Karpas-422 (cell line): ENCODE measurements around the gene CYSRT1. TPM values are rescaled to one million over a fixed set of nuclear protein-coding genes. Genes with fewer than 3 reads are reported as not detected.
A peak's percentile ranks its signal among the peaks of the same experiment; 100 is the strongest.

ENCODE experiments used
- DNase-seq: peaks from one replicate; pipeline ENCODE4 v3.0.0-alpha.2; 2015
- H2AFZ ChIP-seq: fragments of 200-600 bp; sonication (generic); 2 replicates; pipeline ENCODE4 v1.6.1; 2014; ENCODE audit warnings: antibody characterized with exemption, low read length, mixed read lengths
- H3K27ac ChIP-seq: fragments of 200-600 bp; sonication (generic); 2 replicates; pipeline ENCODE4 v1.5.1; 2014; ENCODE audit warnings: mild to moderate bottlenecking, low read length, moderate library complexity
- H3K27me3 ChIP-seq: fragments of 200-600 bp; sonication (generic); 2 replicates; pipeline ENCODE4 v1.6.1; 2014; ENCODE audit warnings: low read length, mixed read lengths
- H3K36me3 ChIP-seq: fragments of 200-600 bp; sonication (generic); 2 replicates; pipeline ENCODE4 v1.6.1; 2014; ENCODE audit warnings: low read length, mixed read lengths; ENCODE audit not compliant: insufficient read depth
- H3K4me1 ChIP-seq: fragments of 200-600 bp; sonication (generic); 2 replicates; pipeline ENCODE4 v1.6.1; 2014; ENCODE audit warnings: mild to moderate bottlenecking, low read length, mixed read lengths
- H3K4me2 ChIP-seq: fragments of 200-600 bp; sonication (generic); 2 replicates; pipeline ENCODE4 v1.6.1; 2014; ENCODE audit warnings: low read length, low read depth, mild to moderate bottlenecking; ENCODE audit not compliant: poor library complexity, severe bottlenecking
- H3K4me3 ChIP-seq: fragments of 200-600 bp; sonication (generic); 2 replicates; pipeline ENCODE4 v1.5.1; 2014; ENCODE audit warnings: mild to moderate bottlenecking, antibody characterized with exemption, low read length, mixed read lengths
- H3K79me2 ChIP-seq: fragments of 200-600 bp; sonication (generic); 2 replicates; pipeline ENCODE4 v1.6.1; 2014; ENCODE audit warnings: mild to moderate bottlenecking, low read length, mixed read lengths
- H3K9ac ChIP-seq: fragments of 200-600 bp; sonication (generic); 2 replicates; pipeline ENCODE4 v1.6.0; 2014; ENCODE audit warnings: low read length
- H3K9me2 ChIP-seq: fragments of 200-600 bp; sonication (generic), shearing (Covaris generic); replicated peaks from 2 replicates; pipeline ENCODE4 v1.6.0; 2014; ENCODE audit warnings: mild to moderate bottlenecking, low read length, moderate library complexity; ENCODE audit not compliant: insufficient read depth
- H3K9me3 ChIP-seq: fragments of 300-700, 200-600 bp; sonication (generic); 2 replicates; pipeline ENCODE4 v1.6.1; 2014; ENCODE audit warnings: low read length, mixed read lengths
- H4K20me1 ChIP-seq: fragments of 200-600 bp; sonication (generic); 2 replicates; pipeline ENCODE4 v1.6.1; 2014; ENCODE audit warnings: mild to moderate bottlenecking, antibody characterized with exemption, low read length, low read depth; ENCODE audit not compliant: insufficient read depth
- total RNA-seq: library from RNA; depleted of rRNA; stranded (reverse); fragments of >200 nt; shearing (Covaris generic); gene quantifications from 2 replicates; pipeline ENCODE4 v1.2.3, GENCODE V29; 2014; ENCODE audit warnings: low replicate concordance

The CYSRT1 gene
- total RNA-seq, 1 experiment from 2014 or later = 0.75 TPM

- peaks cover 19% of the 10 kb centered on the region for H3K4me1 ChIP-seq
- peaks cover 18% of the 10 kb centered on the region; the same call in 1 of the 2 replicates for H4K20me1 ChIP-seq
- no peak within 1 kb of the TSS for H2AFZ ChIP-seq
- no peaks in the 10 kb centered on the region for H3K9me2 ChIP-seq
- H3K9me3 ChIP-seq = no peaks in the 10 kb centered on the region
- no peak within 1 kb of the TSS for H3K4me3 ChIP-seq
- no peak for DNase-seq
- no peak within 1 kb of the TSS for H3K27ac ChIP-seq
- H3K4me2 ChIP-seq = no peak within 1 kb of the TSS
- H3K27me3 ChIP-seq = no peaks in the 10 kb centered on the region
- H3K9ac ChIP-seq = no peak within 1 kb of the TSS
- H3K36me3 ChIP-seq = no peaks in the 10 kb centered on the region
- H3K79me2 ChIP-seq = no peaks in the 10 kb centered on the region
Measured at GRCh38 chr9:137230705-137231371, 5.9 kb downstream of the CYSRT1 start, which contains the start of gene SLC34A3. SLC34A3 (plus strand) TSS chr9:137230901; CDS start chr9:137231703, 802 bp downstream.

- Histone ChIP-seq H3K4me2 (no peak overlapping the region), H3K36me3 (no peaks in the 10 kb centered on the region), H3K9ac (no peak overlapping the region), H2AFZ (no peak overlapping the region), H3K9me2 (no peaks in the 10 kb centered on the region), H3K79me2 (no peaks in the 10 kb centered on the region), H3K4me1 (peaks cover 25% of the 10 kb centered on the region), H3K27ac (no peak overlapping the region), H3K27me3 (no peaks in the 10 kb centered on the region), H4K20me1 (peaks cover 20% of the 10 kb centered on the region; the same call in 1 of the 2 replicates), H3K4me3 (no peak overlapping the region), H3K9me3 (no peaks in the 10 kb centered on the region)
- DNase-seq = no peak
Measured at GRCh38 chr9:137231372-137232039, 6.5 kb downstream of the CYSRT1 start.

GRCh38 chr9:137232101-137232500, 7.1 kb downstream of the CYSRT1 start:
- Histone ChIP-seq H3K27me3 (no peaks in the 10 kb centered on the region), H3K4me2 (no peak overlapping the region), H3K4me3 (no peak overlapping the region), H3K36me3 (no peaks in the 10 kb centered on the region), H3K9me3 (no peaks in the 10 kb centered on the region), H3K27ac (no peak overlapping the region), H3K4me1 (peaks cover 31% of the 10 kb centered on the region), H3K9ac (no peak overlapping the region), H3K79me2 (no peaks in the 10 kb centered on the region), H4K20me1 (peaks cover 20% of the 10 kb centered on the region; the same call in 1 of the 2 replicates), H3K9me2 (no peaks in the 10 kb centered on the region), H2AFZ (no peak overlapping the region)
- no peak for DNase-seq

- H3K4me1 ChIP-seq = peaks cover 35% of the 10 kb centered on the region
- H3K4me2 ChIP-seq = no peak overlapping the region
- no peak overlapping the region for H3K27ac ChIP-seq
- no peak for DNase-seq
- H3K79me2 ChIP-seq = no peaks in the 10 kb centered on the region
- peaks cover 22% of the 10 kb centered on the region; the same call in 1 of the 2 replicates for H4K20me1 ChIP-seq
- no peak overlapping the region for H3K9ac ChIP-seq
- no peaks in the 10 kb centered on the region for H3K27me3 ChIP-seq
- H3K9me2 ChIP-seq = no peaks in the 10 kb centered on the region
- H3K9me3 ChIP-seq = no peaks in the 10 kb centered on the region
- no peak overlapping the region for H2AFZ ChIP-seq
- H3K4me3 ChIP-seq = no peak overlapping the region
- no peaks in the 10 kb centered on the region for H3K36me3 ChIP-seq
Measured at GRCh38 chr9:137232510-137232909, 7.5 kb downstream of the CYSRT1 start.

GRCh38 chr9:137233143-137233980, 8.4 kb downstream of the CYSRT1 start:
- Histone ChIP-seq H3K9me3 (no peaks in the 10 kb centered on the region), H3K27ac (no peak overlapping the region), H3K79me2 (no peaks in the 10 kb centered on the region)

DNA sequence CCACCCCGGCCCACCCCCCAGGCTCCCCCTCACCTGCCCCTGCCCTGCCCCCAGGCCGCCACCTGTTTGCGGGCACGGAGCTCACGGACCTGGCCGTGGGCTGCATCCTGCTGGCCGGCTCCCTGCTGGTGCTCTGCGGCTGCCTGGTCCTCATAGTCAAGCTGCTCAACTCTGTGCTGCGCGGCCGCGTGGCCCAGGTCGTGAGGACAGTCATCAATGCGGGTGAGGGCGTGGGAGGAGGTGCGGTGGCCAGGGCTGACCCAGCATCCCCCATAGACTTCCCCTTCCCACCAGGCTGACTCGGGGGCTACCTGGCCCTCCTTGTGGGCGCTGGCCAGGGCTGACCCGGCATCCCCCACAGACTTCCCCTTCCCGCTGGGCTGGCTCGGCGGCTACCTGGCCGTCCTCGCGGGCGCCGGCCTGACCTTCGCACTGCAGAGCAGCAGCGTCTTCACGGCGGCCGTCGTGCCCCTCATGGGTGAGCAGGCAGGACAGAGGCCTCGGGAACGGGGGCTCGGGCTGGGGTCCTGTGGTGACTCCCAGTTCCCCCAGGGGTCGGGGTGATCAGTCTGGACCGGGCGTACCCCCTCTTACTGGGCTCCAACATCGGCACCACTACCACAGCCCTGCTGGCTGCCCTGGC, 9.2 kb downstream of the CYSRT1 start:
- H3K9me3 ChIP-seq = no peaks in the 10 kb centered on the region
- no peak overlapping the region for H2AFZ ChIP-seq
- no peaks in the 10 kb centered on the region for H3K79me2 ChIP-seq
- peaks cover 35% of the 10 kb centered on the region; the same call in 1 of the 2 replicates for H4K20me1 ChIP-seq
- peaks cover 45% of the 10 kb centered on the region for H3K4me1 ChIP-seq
- peak overlapping the region; percentile 70 for H3K4me2 ChIP-seq
- no peak for DNase-seq
- H3K9ac ChIP-seq = peak overlapping the region; percentile 43
- peak overlapping the region; percentile 45; the same call in 1 of the 2 replicates for H3K4me3 ChIP-seq
- H3K36me3 ChIP-seq = no peaks in the 10 kb centered on the region
- H3K27ac ChIP-seq = no peak overlapping the region
- no peaks in the 10 kb centered on the region for H3K27me3 ChIP-seq
- no peaks in the 10 kb centered on the region for H3K9me2 ChIP-seq

More at GRCh38 chr9:137233143-137233980, 8.4 kb downstream of the CYSRT1 start:
- H3K9ac ChIP-seq = no peak overlapping the region
- DNase-seq = no peak
- H3K9me2 ChIP-seq = no peaks in the 10 kb centered on the region
- H4K20me1 ChIP-seq = peaks cover 30% of the 10 kb centered on the region; the same call in 1 of the 2 replicates
- H3K36me3 ChIP-seq = no peaks in the 10 kb centered on the region
- no peak overlapping the region for H3K4me3 ChIP-seq
- H2AFZ ChIP-seq = no peak overlapping the region
- H3K27me3 ChIP-seq = no peaks in the 10 kb centered on the region
- peaks cover 43% of the 10 kb centered on the region for H3K4me1 ChIP-seq
- no peak overlapping the region for H3K4me2 ChIP-seq

DNA sequence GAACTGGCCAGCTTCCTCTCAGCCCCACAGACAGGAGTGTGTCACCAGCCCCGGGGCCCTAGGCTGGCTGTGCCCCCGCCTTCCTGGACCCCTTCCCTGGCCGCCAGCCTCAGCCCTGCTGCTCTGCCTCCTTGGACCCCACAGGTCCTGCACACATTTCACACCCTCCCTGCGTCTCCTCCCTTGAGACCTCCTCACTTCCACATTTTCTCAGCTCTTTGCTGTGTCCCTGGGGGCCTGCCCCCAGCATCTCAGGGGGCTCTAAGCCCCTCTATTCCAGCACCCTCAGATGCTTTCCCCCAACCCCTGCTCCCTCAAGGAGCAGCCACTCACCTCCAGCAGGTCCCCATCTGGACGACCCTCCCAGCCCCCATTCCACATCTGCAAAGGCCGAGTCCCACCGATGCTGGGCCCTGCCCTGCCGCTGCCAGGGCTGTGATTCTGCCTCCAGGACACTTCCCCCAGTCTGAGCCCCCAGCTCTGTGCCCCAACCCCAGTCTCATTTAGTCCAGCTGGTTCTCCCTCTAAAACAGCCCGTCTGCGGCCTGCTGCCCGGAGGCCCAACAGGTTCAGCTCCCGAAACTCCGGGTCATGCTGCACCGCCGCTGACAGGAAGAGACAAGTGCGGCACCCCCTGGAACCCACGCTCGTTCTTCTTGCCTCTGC, 9.9 kb downstream of the CYSRT1 start:
- Histone ChIP-seq H2AFZ (no peak overlapping the region), H3K27ac (no peak overlapping the region), H3K9ac (peak overlapping the region; percentile 43), H3K79me2 (no peaks in the 10 kb centered on the region), H3K4me1 (peaks cover 49% of the 10 kb centered on the region), H4K20me1 (peaks cover 35% of the 10 kb centered on the region; the same call in 1 of the 2 replicates), H3K27me3 (no peaks in the 10 kb centered on the region), H3K36me3 (no peaks in the 10 kb centered on the region), H3K9me2 (no peaks in the 10 kb centered on the region), H3K9me3 (no peaks in the 10 kb centered on the region), H3K4me3 (peak overlapping the region; percentile 45), H3K4me2 (peak overlapping the region; percentile 70)
- DNase-seq = peak; percentile 85
